Upper lobe of right lung (tissue), 1 donor: ENCODE measurements around the gene TPST2. TPM values are rescaled to one million over a fixed set of nuclear protein-coding genes. Genes with fewer than 3 reads are reported as not detected.

Experiments
- ATAC-seq: fragments of 200-7000 bp; cut with Tn5 transposase; one replicate; pipeline ENCODE4 v1.9.1; 2020; ENCODE audit warnings: mild to moderate bottlenecking, moderate library complexity
- DNase-seq: peaks from one replicate; pipeline ENCODE4 v3.0.0-alpha.2; 2020
- H3K27ac ChIP-seq: fragments of 200-600 bp; one replicate; pipeline ENCODE4 v1.8.0; 2022
- H3K27me3 ChIP-seq: fragments of 200-600 bp; one replicate; pipeline ENCODE4 v1.8.0; 2022; ENCODE audit warnings: mild to moderate bottlenecking
- H3K36me3 ChIP-seq: fragments of 200-600 bp; one replicate; pipeline ENCODE4 v1.8.0; 2022
- H3K4me1 ChIP-seq: fragments of 200-600 bp; one replicate; pipeline ENCODE4 v1.8.0; 2022
- H3K4me3 ChIP-seq: fragments of 200-600 bp; one replicate; pipeline ENCODE4 v1.8.0; 2022; ENCODE audit warnings: mild to moderate bottlenecking
- H3K9me3 ChIP-seq: fragments of 200-600 bp; one replicate; pipeline ENCODE4 v1.8.0; 2022
- intact Hi-C: fragments of 100-400 bp; cut with DNase I; formaldehyde crosslinking; loops from one replicate; pipeline ENCODE4 v1.11.0; 2022
- total RNA-seq: library from RNA; stranded (reverse); fragmentation: NEBNext Ultra II Directional; extraction: Animal tissue kit (Norgen Biotek cat#: 25700); gene quantifications from one replicate; pipeline ENCODE4 v1.2.1, GENCODE V29; 2021
- TF ChIP-seq, protein P1 (sequence below): fragments of 200-600 bp; IDR thresholded peaks from one replicate; pipeline ENCODE4 v1.8.0; 2022; ENCODE audit warnings: antibody characterized with exemption
- donor health status: DM: no; HTN: yes; CAD: no; lungs with severe emphysema.

TPST2 gene
- total RNA-seq, 1 donor from 2014 or later = 83.1 TPM

DNA sequence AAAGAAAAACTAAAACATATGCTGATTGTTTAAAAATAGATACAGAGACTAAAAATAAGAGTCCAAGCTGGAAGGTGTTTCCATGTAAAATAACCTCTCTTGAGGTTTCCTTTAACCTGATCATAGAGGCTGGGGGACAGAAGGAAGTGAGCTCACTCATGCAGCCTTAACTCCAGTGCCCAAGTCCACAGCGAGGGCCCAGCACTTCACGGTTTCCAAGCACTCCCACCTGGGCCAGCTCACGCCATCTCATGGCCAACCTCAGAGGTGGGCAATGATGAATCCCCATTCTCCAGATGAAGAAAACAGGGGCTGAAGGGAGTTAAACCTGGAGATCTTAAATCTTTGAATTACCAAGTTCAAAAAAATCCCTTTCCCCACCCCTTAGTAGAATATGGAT lies 62.8 kb downstream of the TPST2 start:
- H3K27me3 ChIP-seq = no peaks in the 10 kb centered on the region
- no peaks in the 10 kb centered on the region for H3K9me3 ChIP-seq
- no peak overlapping the region for H3K27ac ChIP-seq
- DNase-seq (no peak), ATAC-seq (no peak)
- intact Hi-C loops = no loop called here
- TF ChIP-seq, protein P1, sequence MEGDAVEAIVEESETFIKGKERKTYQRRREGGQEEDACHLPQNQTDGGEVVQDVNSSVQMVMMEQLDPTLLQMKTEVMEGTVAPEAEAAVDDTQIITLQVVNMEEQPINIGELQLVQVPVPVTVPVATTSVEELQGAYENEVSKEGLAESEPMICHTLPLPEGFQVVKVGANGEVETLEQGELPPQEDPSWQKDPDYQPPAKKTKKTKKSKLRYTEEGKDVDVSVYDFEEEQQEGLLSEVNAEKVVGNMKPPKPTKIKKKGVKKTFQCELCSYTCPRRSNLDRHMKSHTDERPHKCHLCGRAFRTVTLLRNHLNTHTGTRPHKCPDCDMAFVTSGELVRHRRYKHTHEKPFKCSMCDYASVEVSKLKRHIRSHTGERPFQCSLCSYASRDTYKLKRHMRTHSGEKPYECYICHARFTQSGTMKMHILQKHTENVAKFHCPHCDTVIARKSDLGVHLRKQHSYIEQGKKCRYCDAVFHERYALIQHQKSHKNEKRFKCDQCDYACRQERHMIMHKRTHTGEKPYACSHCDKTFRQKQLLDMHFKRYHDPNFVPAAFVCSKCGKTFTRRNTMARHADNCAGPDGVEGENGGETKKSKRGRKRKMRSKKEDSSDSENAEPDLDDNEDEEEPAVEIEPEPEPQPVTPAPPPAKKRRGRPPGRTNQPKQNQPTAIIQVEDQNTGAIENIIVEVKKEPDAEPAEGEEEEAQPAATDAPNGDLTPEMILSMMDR = no peak
- H3K36me3 ChIP-seq = peaks cover 73% of the 10 kb centered on the region
- no peak overlapping the region for H3K4me3 ChIP-seq
- H3K4me1 ChIP-seq = peaks cover 6% of the 10 kb centered on the region

DNA sequence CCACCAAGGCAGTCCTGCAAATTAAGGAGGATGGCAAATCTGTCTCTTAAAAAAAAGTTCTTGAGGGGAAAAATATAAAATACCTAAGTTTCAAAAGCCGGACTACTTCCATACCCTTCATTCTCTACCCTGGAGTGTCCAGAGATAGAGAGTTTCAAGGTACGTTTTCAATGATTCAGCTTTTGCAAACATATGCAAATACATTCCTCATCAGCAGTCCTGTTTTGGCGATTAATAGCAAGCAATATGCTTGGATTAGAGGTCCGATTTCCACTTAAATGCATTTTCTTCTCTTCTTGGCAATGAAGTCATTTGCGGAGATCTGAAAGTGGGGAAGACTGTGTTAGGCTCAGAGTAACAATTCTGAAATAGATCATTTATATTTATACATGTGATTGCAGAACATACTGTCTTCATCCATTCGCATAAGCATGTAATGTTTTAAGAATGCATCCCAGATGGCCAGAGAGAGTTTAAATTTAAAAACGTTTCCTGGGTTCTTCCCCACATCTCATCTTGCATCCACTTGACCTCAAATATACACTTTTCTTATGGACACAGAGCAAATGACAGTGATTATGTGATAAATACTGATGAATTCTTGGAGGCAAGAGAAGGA lies 63.9 kb downstream of the TPST2 start:
- Histone ChIP-seq H3K27me3 (no peaks in the 10 kb centered on the region), H3K4me3 (no peak overlapping the region), H3K27ac (no peak overlapping the region), H3K36me3 (peaks cover 63% of the 10 kb centered on the region), H3K9me3 (no peaks in the 10 kb centered on the region), H3K4me1 (peaks cover 6% of the 10 kb centered on the region)
- intact Hi-C loops = no loop called here
- ATAC-seq (no peak), DNase-seq (no peak)
- TF ChIP-seq, protein P1 = no peak

GRCh38 chr22:26524870-26525269 lies 65.1 kb downstream of the TPST2 start:
- Histone ChIP-seq H3K27ac (no peak overlapping the region), H3K4me1 (peaks cover 4% of the 10 kb centered on the region), H3K27me3 (no peaks in the 10 kb centered on the region), H3K36me3 (peaks cover 53% of the 10 kb centered on the region), H3K9me3 (no peaks in the 10 kb centered on the region), H3K4me3 (no peak overlapping the region)
- TF ChIP-seq, protein P1 = no peak
- ATAC-seq (no peak), DNase-seq (no peak)
- intact Hi-C loops = no loop called here

DNA sequence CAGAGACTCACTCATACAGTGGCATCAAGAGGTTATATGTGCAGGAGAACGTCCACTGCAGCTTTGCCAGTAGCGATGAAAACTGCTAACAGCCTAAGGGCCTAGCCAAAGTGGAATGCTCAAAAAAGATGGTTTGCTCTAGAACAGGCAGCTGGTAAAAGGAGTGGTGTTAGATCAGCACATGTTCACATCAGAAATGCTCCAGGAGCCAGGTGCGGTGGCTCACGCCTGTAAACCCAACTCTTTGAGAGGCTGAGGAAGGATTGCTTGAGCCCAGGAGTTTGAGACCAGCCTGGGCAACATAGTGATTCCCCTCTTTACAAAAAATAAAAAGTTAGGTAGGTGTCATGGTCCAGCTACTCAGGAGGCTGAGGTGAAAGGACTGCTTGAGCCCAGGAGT lies 67.3 kb downstream of the TPST2 start:
- no peak for ATAC-seq
- intact Hi-C loops = no loop called here
- Histone ChIP-seq H3K4me3 (no peak overlapping the region), H3K27me3 (no peaks in the 10 kb centered on the region), H3K27ac (no peak overlapping the region), H3K36me3 (peaks cover 43% of the 10 kb centered on the region), H3K4me1 (no peaks in the 10 kb centered on the region), H3K9me3 (no peaks in the 10 kb centered on the region)
- no peak for DNase-seq
- TF ChIP-seq, protein P1 = no peak

DNA sequence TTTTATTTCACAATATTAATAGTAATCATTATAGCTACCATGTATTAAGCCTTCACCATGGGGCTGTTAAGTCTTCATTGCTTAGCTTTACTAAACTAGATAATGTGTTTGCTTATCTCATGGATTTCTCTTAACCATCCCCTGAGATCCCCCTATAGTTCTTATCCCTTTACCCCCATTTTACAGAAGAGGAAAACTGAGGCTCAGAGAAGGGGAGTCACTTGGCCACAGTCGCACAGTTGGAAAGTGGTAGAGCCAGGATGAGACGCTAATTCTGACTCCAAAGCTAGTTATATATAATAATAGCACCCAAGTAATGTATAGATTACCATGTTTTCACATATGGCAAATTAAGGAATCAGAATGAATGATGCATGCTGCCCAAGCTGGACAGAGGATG lies 67.9 kb downstream of the TPST2 start:
- intact Hi-C loops = no loop called here

More for the DNA sequence above, 67.9 kb downstream of the TPST2 start:
- Histone ChIP-seq H3K36me3 (peaks cover 37% of the 10 kb centered on the region), H3K27me3 (no peaks in the 10 kb centered on the region), H3K27ac (no peak overlapping the region), H3K4me1 (no peaks in the 10 kb centered on the region), H3K4me3 (no peak overlapping the region), H3K9me3 (no peaks in the 10 kb centered on the region)
- TF ChIP-seq, protein P1 = no peak
- DNase-seq (no peak), ATAC-seq (no peak)
